ENCODE data around the gene RAB23. TPM values are rescaled to one million over a fixed set of nuclear protein-coding genes. Genes with fewer than 3 reads are reported as not detected.

The RAB23 gene
- total and polyA plus RNA-seq, 2 donors (not counting 3 experiments of a cell fraction or from before 2014, with no cell fraction given) = 3.4 to 9.4 TPM

- Histone ChIP-seq H3K79me2 (ENCODE audit: control insufficient read depth, insufficient read depth, low read length) (no peaks in the 10 kb centered on the region), H3K4me1 (ENCODE audit: control insufficient read depth, extremely low read depth, insufficient read depth, low read length) (peaks cover 8% of the 10 kb centered on the region), H3K27ac (ENCODE audit: insufficient read depth, low read depth, low read length) (no peak overlapping the region), H3K27me3 (ENCODE audit: control insufficient read depth in 2 of 2, insufficient read depth in 2 of 2, low read length in 2 of 2) (no peaks in the 10 kb centered on the region), H4K20me1 (replicated peaks; ENCODE audit: control insufficient read depth, extremely low read depth, insufficient read depth, low read length) (no peaks in the 10 kb centered on the region), H3K4me2 (ENCODE audit: insufficient read depth, low read length) (no peak overlapping the region), H2AFZ (ENCODE audit: low read depth, low read length) (no peak overlapping the region), H3K9ac (replicated peaks; ENCODE audit: extremely low read depth, insufficient read depth, low read length) (no peak overlapping the region), H3K36me3 (ENCODE audit: control insufficient read depth in 2 of 2, extremely low read depth in 1 of 2, insufficient read depth in 2 of 2, low read length in 2 of 2) (no peaks in the 10 kb centered on the region), H3K9me1 (replicated peaks; ENCODE audit: control insufficient read depth, extremely low read depth, insufficient read depth, low read length) (no peaks in the 10 kb centered on the region), H3K9me3 (replicated peaks; ENCODE audit: control insufficient read depth, insufficient read depth, low read length) (no peaks in the 10 kb centered on the region), H3K4me3 (replicated peaks in 1 of 3; ENCODE audit: insufficient read depth in 1 of 3, low read depth in 1 of 3, low read length in 3 of 3) (no peak overlapping the region)
- FAIRE-seq (peak; percentile 47), DNase-seq (ENCODE audit: low read depth, low spot score) (peak; percentile 75)
- no TSS peak for BruUV-seq (replicated peaks)
- POLR2A ChIA-PET = no interaction called here
- CTCF ChIA-PET = interaction anchor here (1.2 kb wide), 1 partner anchor 73 kb away, joined by 3 read pairs; no protein-coding TSS in a partner anchor
- dilution Hi-C loops (cut with MboI; ENCODE audit: extremely low pct_ligation_motif_present, low sequenced_read_pairs) (no loop called here), intact Hi-C loops (cut with micrococcal nuclease) (no loop called here)
- no peak for TF ChIP-seq CTCF (IDR thresholded peaks at IDR 0.05; ENCODE audit: extremely low read depth in 1 of 2, insufficient read depth in 1 of 2, low read depth in 1 of 2, low read length in 2 of 2)
- TF ChIP-seq POLR2A (IDR thresholded peaks at IDR 0.05; ENCODE audit: low read depth, low read length) = no peak
- no peak for TF ChIP-seq MYC (IDR thresholded peaks at IDR 0.05; ENCODE audit: low read depth, low read length)
- TF ChIP-seq JUN (IDR thresholded peaks at IDR 0.05; ENCODE audit: borderline replicate concordance, insufficient read depth, insufficient read length, low read depth) = peak; percentile 52
- TF ChIP-seq FOS (IDR thresholded peaks at IDR 0.05; ENCODE audit: borderline replicate concordance, insufficient read depth, low read length) = peak; percentile 34
- TF ChIP-seq GATA2 (IDR thresholded peaks at IDR 0.05; ENCODE audit: insufficient read depth, insufficient read length, low read depth, low read length) = no peak
- no peak for TF ChIP-seq MAX (IDR thresholded peaks at IDR 0.05; ENCODE audit: insufficient read depth, insufficient read length)
- no peak for TF ChIP-seq EZH2 (IDR thresholded peaks at IDR 0.05; ENCODE audit: borderline replicate concordance, low read depth, low read length, severe bottlenecking)
- no peak for TF ChIP-seq POLR2AphosphoS5 (IDR thresholded peaks at IDR 0.05; ENCODE audit: insufficient read depth, low read depth, low read length)
Observed at GRCh38 chr6:57242505-57242904, 20.4 kb upstream of the RAB23 start.
